SW 1271 (cell line): Measurements from ENCODE around the gene SFT2D2.

Source experiments
- DNase-seq, 2 experiments: peaks; one replicate each; lab custom pipeline; 2025; lab: John Stamatoyannopoulos, UW

The SFT2D2 gene

GRCh38 chr1:168223261-168223660 lies 2.5 kb upstream of the SFT2D2 start:
- DNase-seq = no peak

- DNase-seq = no peak
Measured at GRCh38 chr1:168223681-168224540, 1.9 kb upstream of the SFT2D2 start.

- DNase-seq = no peak
Measured at GRCh38 chr1:168224991-168225390, 813 bp upstream of the SFT2D2 start.

- DNase-seq = no peak
Measured at GRCh38 chr1:168227620-168228019, 1.8 kb downstream of the SFT2D2 start.

GRCh38 chr1:168229893-168230292 lies 4.1 kb downstream of the SFT2D2 start:
- no peak for DNase-seq

- no peak for DNase-seq
Measured at GRCh38 chr1:168230709-168231108, 4.9 kb downstream of the SFT2D2 start.

- DNase-seq = peak in 1 of 2 experiments; percentile 14
Measured at GRCh38 chr1:168234846-168235547, 9.2 kb downstream of the SFT2D2 start.

GRCh38 chr1:168235548-168235885 lies 9.7 kb downstream of the SFT2D2 start:
- DNase-seq = no peak

- DNase-seq = no peak
Measured at GRCh38 chr1:168235937-168236336, 10.1 kb downstream of the SFT2D2 start.

GRCh38 chr1:168236836-168237611 lies 11.2 kb downstream of the SFT2D2 start:
- no peak for DNase-seq

GRCh38 chr1:168243198-168243597 lies 17.4 kb downstream of the SFT2D2 start:
- no peak for DNase-seq

GRCh38 chr1:168243636-168244212 lies 17.9 kb downstream of the SFT2D2 start:
- DNase-seq = no peak

GRCh38 chr1:168245042-168245441 lies 19.2 kb downstream of the SFT2D2 start:
- DNase-seq = no peak

- no peak for DNase-seq
Measured at GRCh38 chr1:168246506-168246905, 20.7 kb downstream of the SFT2D2 start.

GRCh38 chr1:168252204-168252733 lies 26.5 kb downstream of the SFT2D2 start:
- DNase-seq = no peak

GRCh38 chr1:168256164-168256563 lies 30.4 kb downstream of the SFT2D2 start:
- DNase-seq = no peak

GRCh38 chr1:168257397-168257796 lies 31.6 kb downstream of the SFT2D2 start:
- no peak for DNase-seq

GRCh38 chr1:168259567-168259966 lies 33.8 kb downstream of the SFT2D2 start:
- no peak for DNase-seq

GRCh38 chr1:168260393-168260792 lies 34.6 kb downstream of the SFT2D2 start:
- DNase-seq = no peak

GRCh38 chr1:168261390-168261789 lies 35.6 kb downstream of the SFT2D2 start:
- DNase-seq = peak in 1 of 2 experiments; percentile 9

GRCh38 chr1:168263130-168263529 lies 37.3 kb downstream of the SFT2D2 start:
- no peak for DNase-seq

- DNase-seq = no peak
Measured at GRCh38 chr1:168264296-168264695, 38.5 kb downstream of the SFT2D2 start.
